Spinal cord (tissue), 10 donors: Measurements from ENCODE around the gene LSM11. TPM values are rescaled to one million over a fixed set of nuclear protein-coding genes. Genes with fewer than 3 reads are reported as not detected.

ENCODE experiments used
- DNase-seq, 6 donors: peaks; one replicate each; pipeline versions ENCODE4 v3.0.0 to v3.0.0-alpha.2; 2013 to 2015; ENCODE audit warnings: low spot score in 6 of 6, low read depth in 4 of 6
- H3K27ac ChIP-seq: one replicate; pipeline ENCODE4 v1.5.1; 2013; ENCODE audit warnings: low read depth, low read length, control low read depth
- H3K27me3 ChIP-seq: one replicate; pipeline ENCODE4 v1.6.1; 2013; ENCODE audit warnings: low read length; ENCODE audit not compliant: control insufficient read depth, insufficient read depth
- H3K36me3 ChIP-seq: one replicate; pipeline ENCODE4 v1.6.1; 2013; ENCODE audit warnings: low read length; ENCODE audit not compliant: control insufficient read depth, insufficient read depth
- H3K4me1 ChIP-seq: one replicate; pipeline ENCODE4 v1.6.1; 2013; ENCODE audit warnings: low read length; ENCODE audit not compliant: control insufficient read depth, insufficient read depth
- H3K4me3 ChIP-seq: one replicate; pipeline ENCODE4 v1.5.1; 2013; ENCODE audit warnings: low read depth, low read length, control low read depth
- H3K9me3 ChIP-seq: one replicate; pipeline ENCODE4 v1.6.1; 2013; ENCODE audit warnings: low read length; ENCODE audit not compliant: control insufficient read depth, insufficient read depth
- WGBS: methylation state at CpG from one replicate; pipeline ENCODE4 v1.1.5; 2013; ENCODE audit warnings: missing lambda C conversion rate; ENCODE audit not compliant: insufficient coverage; 5-methylcytosine and 5-hydroxymethylcytosine counted together
- polyA plus RNA-seq, 2 donors: library from polyadenylated mRNA; unstranded; fragments of 120-200 nt; gene quantifications; one replicate each; pipeline ENCODE4 v1.2.1, GENCODE V29; 2013; ENCODE audit not compliant: insufficient read length in 2 of 2
- small RNA-seq: library from RNA; depleted of rRNA; stranded (forward); fragments of <200 nt; gene quantifications from one replicate; pipeline ENCODE3, GENCODE V24; 2014; ENCODE audit warnings: low replicate concordance
- total RNA-seq, 2 donors: library from RNA; depleted of rRNA in 1 of 2; stranded (reverse); fragments of 120-200 nt in 1 of 2; fragments of >200 nt in 1 of 2; gene quantifications; one replicate each; pipeline versions ENCODE4 v1.2.3 to v1.2.4, GENCODE V29; 2013 to 2014
- donor health status: healthy.

Gene LSM11
- total and polyA plus RNA-seq, 4 donors = 18.7 to 66.3 (median 58.3) TPM

DNA sequence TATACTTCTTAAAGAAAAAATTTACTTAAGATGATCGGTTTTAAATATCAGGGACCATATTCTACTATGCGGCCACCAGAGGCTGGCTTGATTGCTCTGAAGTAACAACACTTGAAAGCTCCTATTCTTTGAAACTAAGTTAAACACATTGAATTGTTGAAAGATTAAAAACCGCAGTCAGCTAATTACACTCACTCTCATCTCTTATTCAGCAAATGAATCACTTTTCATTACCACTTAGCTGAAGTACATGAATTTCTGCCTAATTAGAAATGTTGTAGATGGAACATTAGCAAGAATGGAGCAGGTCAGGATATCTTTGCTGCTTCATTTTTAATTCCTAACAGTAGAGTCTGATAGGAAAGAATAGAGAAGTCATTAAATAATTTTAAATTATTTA is 42.3 kb downstream of the LSM11 start:
- Histone ChIP-seq H3K4me1 (no peaks in the 10 kb centered on the region), H3K4me3 (no peak overlapping the region), H3K9me3 (no peaks in the 10 kb centered on the region), H3K36me3 (peaks cover 10% of the 10 kb centered on the region), H3K27me3 (no peaks in the 10 kb centered on the region), H3K27ac (no peak overlapping the region)
- no CpG with 5 or more reads among the region's 3 CpGs for WGBS
- DNase-seq = peak in 1 of 6 donors; percentile 74

DNA sequence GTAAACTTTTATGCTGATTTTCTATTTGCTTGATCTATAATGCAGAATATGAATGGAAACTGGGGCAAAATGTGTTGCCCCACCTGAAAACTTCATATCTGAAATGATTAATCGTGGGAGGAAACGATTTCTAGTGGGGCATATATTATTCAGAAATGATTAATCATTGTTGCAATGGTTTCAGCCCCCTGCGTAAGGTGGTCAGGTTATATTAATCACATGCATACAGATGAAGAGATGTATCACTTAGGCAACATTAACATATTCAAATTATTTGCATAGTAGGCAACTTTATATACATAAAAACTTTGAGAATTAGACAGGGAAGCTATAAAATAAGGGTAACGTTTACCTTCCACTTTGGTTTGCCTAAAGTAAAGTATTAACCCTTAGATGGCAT is 49.8 kb downstream of the LSM11 start:
- Histone ChIP-seq H3K4me3 (no peak overlapping the region), H3K27me3 (no peaks in the 10 kb centered on the region), H3K9me3 (no peaks in the 10 kb centered on the region), H3K27ac (no peak overlapping the region), H3K4me1 (no peaks in the 10 kb centered on the region), H3K36me3 (peaks cover 13% of the 10 kb centered on the region)
- WGBS = no CpG with 5 or more reads among the region's 4 CpGs
- no peak for DNase-seq

DNA sequence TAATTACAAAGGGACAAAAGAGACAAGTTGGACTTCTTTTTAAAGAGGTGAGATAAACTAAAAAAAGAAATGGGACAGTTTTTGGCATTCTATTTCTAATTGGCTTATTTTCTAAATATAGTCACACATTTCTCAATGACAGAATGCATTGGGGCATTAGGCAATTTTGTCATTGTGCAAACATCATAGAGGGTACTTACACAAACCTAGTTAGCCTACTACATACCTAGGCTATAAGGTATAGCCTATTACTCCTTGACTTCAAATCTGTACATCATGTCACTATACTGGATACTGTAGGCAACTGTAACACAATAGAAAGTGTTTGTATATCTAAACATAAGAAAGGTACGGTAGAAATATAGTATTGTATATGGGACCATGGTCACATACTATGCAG is 56.1 kb downstream of the LSM11 start:
- no CpG with 5 or more reads among the region's 1 CpG for WGBS
- H3K9me3 ChIP-seq = no peaks in the 10 kb centered on the region
- H3K27me3 ChIP-seq = no peaks in the 10 kb centered on the region
- peaks cover 6% of the 10 kb centered on the region for H3K36me3 ChIP-seq
- no peak for DNase-seq
- H3K4me1 ChIP-seq = no peaks in the 10 kb centered on the region
- H3K4me3 ChIP-seq = no peak overlapping the region
- no peak overlapping the region for H3K27ac ChIP-seq

DNA sequence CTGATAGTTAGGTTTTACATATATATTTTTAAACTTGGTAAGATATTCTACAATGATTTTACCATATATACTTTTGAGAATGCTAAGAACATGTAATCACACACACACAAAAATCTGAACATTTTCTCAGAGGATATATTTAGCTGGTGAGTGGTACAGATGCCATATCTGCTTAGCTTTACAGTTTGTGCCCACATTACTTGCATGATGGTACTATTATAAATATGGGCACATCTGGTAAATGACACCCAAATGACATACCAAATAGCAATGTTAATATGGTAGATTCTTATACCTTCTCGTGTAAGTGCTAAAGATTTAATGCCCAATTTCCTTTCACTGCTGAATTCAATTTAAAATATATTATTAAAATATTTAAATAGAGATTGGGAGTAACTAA is 56.6 kb downstream of the LSM11 start:
- Histone ChIP-seq H3K27ac (no peak overlapping the region), H3K4me3 (no peak overlapping the region), H3K4me1 (no peaks in the 10 kb centered on the region), H3K36me3 (peaks cover 7% of the 10 kb centered on the region), H3K27me3 (no peaks in the 10 kb centered on the region), H3K9me3 (no peaks in the 10 kb centered on the region)
- WGBS = no CpG with 5 or more reads among the region's 1 CpG
- DNase-seq = peak in 1 of 6 donors; percentile 80

DNA sequence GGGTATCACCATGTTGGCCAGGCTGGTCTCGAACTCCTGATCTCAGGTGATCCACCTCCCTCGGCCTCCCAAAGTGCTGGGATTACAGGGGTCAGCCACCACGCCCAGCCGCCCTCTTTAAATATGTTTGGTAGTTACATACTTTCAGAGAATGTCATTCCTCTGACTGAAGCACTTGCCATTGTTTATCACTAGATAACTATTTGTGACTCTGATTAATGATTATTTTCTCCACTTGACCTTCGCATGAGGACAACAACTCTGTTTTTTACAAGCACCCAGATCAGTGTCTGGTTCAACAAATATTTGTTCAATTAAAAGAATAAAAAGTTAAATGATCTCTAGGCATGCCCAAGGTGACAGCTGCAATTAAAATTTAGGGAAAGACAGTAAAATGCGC is 59.2 kb downstream of the LSM11 start:
- WGBS = 100% methylated on average over 2 of the region's 6 CpGs

DNA sequence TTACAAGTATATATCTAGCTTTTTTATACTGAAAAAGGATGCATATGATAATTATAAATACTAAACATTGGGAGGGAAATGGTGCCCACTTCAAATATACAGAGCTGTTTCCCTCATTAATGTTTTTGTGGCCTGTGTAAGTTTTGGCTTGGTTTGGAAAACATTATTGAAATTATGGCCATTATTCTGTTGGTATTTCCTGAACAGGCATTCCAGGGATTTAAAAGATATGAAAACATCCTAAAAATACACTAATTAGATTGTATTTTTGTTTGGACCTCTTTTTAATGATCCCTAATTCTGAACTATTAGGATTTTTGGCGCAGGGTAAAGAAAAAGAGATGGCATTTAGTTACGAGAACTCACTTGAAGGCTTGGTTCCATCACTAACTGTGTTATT is 64.5 kb downstream of the LSM11 start:
- no peaks in the 10 kb centered on the region for H3K27me3 ChIP-seq
- no peaks in the 10 kb centered on the region for H3K4me1 ChIP-seq
- peaks cover 9% of the 10 kb centered on the region for H3K36me3 ChIP-seq
- no CpG with 5 or more reads among the region's 2 CpGs for WGBS
- H3K27ac ChIP-seq = no peak overlapping the region
- no peaks in the 10 kb centered on the region for H3K9me3 ChIP-seq
- no peak for DNase-seq
- H3K4me3 ChIP-seq = no peak overlapping the region

More for the DNA sequence above, 59.2 kb downstream of the LSM11 start:
- Histone ChIP-seq H3K27me3 (no peaks in the 10 kb centered on the region), H3K9me3 (no peaks in the 10 kb centered on the region), H3K27ac (no peak overlapping the region), H3K4me3 (no peak overlapping the region), H3K4me1 (no peaks in the 10 kb centered on the region), H3K36me3 (peaks cover 7% of the 10 kb centered on the region)
- no peak for DNase-seq

Small RNAs within 50 kb of the gene (small RNA-seq; reads per million reads assigned to genes)
- not detected for gene AC026407.1
- not detected for gene RNU6-260P

Other genes with a start within 250 kb of the LSM11 start
- gene ADAM19, start 167.9 kb upstream of the LSM11 start, total RNA-seq = 10 to 100 TPM; 11.7 to 16.2 TPM
- gene ADAM19, start 167.9 kb upstream of the LSM11 start, polyA plus RNA-seq = 10 to 100 TPM; 15.8 TPM
- gene SOX30, start 91.3 kb upstream of the LSM11 start, total RNA-seq = under 1 TPM in 1 of 2 donors, not detected in 1; 0.22 TPM
- under 1 TPM; 0.43 to 0.51 TPM for gene SOX30, start 91.3 kb upstream of the LSM11 start, polyA plus RNA-seq
- gene C5orf52, start 72.2 kb upstream of the LSM11 start, total RNA-seq = not detected
- gene C5orf52, start 72.2 kb upstream of the LSM11 start, polyA plus RNA-seq = not detected
- gene THG1L, start 12.3 kb upstream of the LSM11 start, total RNA-seq = 10 to 100 TPM; 10.6 to 18.0 TPM
- gene THG1L, start 12.3 kb upstream of the LSM11 start, polyA plus RNA-seq = 10 to 100 TPM; 11.3 to 13.9 TPM
- gene CLINT1, start 115.4 kb downstream of the LSM11 start, total RNA-seq = 10 to 100 TPM; 46.2 to 80.4 TPM
- 10 to 100 TPM; 52.6 to 55.4 TPM for gene CLINT1, start 115.4 kb downstream of the LSM11 start, polyA plus RNA-seq